HG03520 (cell line): ENCODE data around the gene FKBP2.

Source experiments
- ATAC-seq: cut with Tn5 transposase; IDR thresholded peaks from one replicate; pipeline ENCODE4 v1.9.1; 2021; ENCODE audit warnings: mild to moderate bottlenecking, moderate library complexity; ENCODE audit not compliant: unreplicated experiment

Gene FKBP2

DNA sequence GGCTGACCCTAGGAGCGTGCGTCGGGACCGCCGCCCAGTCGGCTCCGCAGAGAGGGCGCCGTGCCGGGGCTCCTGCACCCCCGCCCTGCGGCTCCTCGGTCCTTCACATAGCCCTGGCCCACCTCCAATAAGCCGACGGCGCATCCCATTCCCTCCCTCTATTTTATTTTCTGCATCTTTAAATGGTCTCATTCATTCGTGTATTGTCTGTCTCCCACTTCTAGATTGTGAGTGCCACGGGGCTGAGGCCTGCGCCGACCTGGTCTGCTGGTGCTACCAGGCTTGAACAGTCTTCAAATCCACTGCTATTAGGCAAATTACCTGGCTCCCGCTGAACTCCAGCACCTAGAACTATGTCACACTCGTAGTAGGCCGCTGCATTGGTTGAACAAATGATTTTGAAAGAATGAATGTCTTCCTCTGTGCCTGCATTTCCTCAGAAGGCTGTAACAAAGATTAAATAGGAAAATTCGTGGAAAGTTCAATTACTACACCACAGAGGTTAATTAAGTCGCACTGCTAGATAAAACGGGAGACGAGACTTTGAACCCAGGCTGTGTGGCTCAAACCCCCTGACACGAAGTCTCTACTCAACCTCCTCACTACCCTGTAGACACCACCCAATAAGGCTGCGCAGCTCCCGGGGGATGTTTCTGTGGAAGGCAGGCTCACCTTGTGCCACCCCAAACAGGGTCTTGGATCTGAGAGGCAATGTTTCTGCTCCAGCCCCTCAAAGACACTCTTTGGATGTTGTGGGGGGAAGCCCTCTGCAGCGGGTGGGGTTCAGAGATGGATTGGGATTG is 7.0 kb downstream of the FKBP2 start:
- ATAC-seq: no peak

GRCh38 chr11:64248578-64248977 is 7.7 kb downstream of the FKBP2 start:
- ATAC-seq: no peak

GRCh38 chr11:64249038-64249437 is 8.1 kb downstream of the FKBP2 start:
- no peak for ATAC-seq

- ATAC-seq: no peak
These were observed 8.9 kb downstream of the FKBP2 start for GRCh38 chr11:64249563-64250414.

GRCh38 chr11:64250415-64251015 is 9.6 kb downstream of the FKBP2 start:
- ATAC-seq: no peak

DNA sequence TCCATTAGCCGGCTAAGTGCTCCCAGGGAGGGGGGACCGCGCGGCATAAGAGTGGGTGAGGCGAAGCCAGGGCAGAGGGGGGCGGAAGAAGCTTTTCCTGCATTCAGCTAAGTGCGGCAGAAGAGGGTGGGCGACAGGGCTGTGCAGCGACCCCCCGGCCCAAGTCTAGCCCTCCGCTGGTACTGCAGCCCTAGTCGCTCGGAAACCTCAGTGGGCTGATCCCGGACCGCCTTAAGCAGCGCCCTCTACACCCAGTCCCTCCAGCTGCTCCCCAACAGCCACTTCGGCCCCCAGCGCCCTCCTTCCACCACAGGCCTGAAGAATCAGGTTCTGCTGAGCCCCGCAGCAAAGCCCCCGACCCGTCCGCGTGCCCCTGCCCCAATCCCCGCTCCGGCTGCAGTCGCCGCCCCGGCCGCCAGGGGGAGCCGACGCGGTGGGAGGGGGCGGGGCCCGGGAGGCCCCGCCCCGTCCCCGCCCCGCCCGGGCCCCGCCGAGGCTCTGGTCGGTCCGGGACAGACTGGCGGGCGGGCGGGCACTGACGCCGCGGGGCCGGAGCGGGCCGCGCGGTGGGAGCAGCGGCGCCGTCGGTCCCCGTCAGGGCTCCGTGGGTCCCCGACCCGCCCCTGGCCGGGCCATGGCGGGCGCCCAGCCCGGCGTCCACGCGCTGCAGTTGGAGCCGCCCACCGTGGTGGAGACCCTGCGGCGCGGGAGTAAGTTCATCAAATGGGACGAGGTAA is 10.3 kb downstream of the FKBP2 start, which contains the start of gene PLCB3:
PLCB3 (plus strand) TSS at position 515 of the 737 bp plus-strand sequence; CDS start at position 635, 120 bp downstream.
- ATAC-seq: no peak

DNA sequence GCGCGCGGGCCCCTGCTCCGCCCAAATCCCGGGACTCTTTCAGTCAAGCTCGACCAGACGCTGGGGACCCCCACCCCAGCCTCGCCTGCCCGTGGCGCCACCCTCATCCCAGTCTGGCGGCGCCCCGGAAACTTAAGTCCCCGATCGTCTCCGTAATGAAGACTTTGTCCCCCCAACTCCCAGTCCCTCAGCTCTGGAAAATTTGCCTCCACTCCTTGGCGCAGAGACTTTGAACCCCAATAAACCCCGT is 10.8 kb downstream of the FKBP2 start:
- ATAC-seq: no peak

DNA sequence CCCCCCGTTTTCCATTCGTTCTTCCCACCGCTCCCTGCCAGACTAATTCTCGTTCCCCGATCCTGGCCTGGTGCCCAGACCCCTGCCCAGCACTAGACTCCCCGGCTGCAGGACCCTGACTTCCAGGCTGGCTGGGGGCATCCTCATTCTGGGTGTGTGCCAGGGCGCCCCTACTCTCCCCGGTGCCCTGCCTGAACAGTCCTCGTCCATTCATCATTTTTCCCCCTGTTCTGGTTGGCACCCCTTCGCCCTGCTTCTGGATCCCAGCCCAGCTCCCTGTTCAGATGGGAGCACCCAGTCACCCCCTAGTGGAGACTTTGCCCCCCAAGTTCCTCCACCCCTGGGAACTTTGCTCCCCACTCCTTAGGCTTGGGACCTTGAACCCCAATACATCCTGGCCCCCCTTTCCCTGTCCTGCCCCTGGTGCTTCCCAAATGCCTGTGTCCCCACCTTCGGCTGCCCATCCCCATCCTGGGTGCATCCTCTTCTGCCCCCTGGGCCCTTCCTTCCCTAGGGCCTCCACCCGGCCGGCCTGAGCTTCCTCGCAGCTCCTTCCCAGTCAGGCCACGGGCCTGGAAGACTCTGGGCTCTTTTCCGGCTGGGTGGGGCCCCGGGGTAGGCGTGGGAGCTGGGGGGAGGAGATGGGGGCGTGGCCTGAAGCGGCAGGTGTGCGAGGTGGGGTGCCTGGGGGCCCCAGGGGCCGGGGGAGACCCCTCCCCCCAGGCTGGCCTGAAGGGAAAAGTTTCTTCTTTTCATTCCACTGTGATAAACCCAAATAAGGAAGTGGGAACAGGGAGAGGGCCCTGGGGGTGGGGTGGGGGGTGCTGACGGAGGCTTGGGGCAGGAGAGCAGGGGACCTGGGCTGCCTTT is 11.3 kb downstream of the FKBP2 start:
- ATAC-seq: no peak

- no peak for ATAC-seq
These were observed 12.1 kb downstream of the FKBP2 start for GRCh38 chr11:64253043-64253442.

DNA sequence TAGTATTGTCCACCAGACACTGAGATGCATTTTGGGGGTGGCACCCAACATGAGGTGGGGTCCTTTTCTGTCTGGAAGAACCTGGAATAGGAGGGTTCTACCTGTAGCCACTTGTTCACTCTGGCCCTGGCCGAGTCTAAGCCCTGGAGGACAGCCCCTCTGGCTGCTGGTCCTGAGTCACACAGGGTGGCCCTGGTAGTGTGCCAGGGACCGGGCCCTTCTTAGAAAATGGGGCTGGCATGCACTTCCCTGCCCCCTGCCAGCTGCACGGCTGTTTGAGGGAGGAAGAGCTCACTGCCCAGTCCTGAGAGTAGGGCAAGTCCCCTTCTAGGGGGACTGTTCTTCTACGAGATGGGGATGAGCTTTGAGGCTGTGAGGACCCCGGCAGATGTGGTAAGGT is 12.6 kb downstream of the FKBP2 start:
- ATAC-seq: no peak

- ATAC-seq: no peak
These were observed 13.4 kb downstream of the FKBP2 start for GRCh38 chr11:64254326-64254725.

- no peak for ATAC-seq
These were observed 14.5 kb downstream of the FKBP2 start for GRCh38 chr11:64255135-64256128.

DNA sequence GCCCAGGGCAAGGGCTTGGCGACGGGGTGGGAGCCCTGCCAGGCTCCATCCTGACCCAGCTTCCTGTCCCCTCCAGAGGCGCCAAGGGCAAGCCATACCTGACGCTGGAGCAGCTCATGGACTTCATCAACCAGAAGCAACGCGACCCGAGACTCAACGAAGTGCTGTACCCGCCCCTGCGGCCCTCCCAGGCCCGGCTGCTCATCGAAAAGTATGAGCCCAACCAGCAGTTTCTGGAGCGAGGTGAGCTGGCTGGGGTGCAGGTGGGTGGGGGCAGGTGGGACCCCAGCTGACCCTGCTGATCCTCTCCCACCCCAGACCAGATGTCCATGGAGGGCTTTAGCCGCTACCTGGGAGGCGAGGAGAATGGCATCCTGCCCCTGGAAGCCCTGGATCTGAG is 15.4 kb downstream of the FKBP2 start:
- no peak for ATAC-seq

DNA sequence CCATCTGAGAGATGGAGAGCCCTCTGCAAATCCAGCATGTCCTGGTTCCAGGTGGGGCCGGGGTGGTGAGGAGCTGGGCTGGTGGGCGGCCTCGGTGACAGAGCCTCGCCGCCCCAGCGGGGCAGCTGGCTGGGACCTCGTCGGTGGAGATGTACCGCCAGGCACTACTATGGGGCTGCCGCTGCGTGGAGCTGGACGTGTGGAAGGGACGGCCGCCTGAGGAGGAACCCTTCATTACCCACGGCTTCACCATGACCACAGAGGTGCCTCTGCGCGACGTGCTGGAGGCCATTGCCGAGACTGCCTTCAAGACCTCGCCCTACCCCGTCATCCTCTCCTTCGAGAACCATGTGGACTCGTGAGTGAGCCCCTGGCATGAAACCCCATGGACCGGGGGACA is 17.5 kb downstream of the FKBP2 start:
- ATAC-seq: no peak

DNA sequence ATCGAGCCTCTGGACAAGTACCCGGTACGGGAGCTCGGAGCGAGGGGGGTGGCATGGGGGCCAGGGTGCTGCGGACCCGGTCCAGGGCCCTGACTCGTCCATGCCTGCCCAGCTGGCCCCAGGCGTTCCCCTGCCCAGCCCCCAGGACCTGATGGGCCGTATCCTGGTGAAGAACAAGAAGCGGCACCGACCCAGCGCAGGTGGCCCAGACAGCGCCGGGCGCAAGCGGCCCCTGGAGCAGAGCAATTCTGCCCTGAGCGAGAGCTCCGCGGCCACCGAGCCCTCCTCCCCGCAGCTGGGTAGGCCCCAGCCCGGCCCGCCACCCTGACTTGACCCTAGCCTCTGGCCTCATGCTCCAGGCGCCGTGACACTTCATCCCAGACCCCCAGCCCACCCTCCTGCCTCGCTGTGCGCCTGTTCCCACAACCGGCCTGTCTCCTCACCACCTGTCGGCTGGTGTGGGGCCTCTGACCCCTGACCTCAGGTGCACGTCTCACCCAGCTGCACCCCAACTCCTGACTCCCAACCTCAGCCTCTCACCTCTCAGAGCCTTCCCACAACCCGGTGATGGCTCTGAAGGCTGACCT is 18.1 kb downstream of the FKBP2 start:
- no peak for ATAC-seq

DNA sequence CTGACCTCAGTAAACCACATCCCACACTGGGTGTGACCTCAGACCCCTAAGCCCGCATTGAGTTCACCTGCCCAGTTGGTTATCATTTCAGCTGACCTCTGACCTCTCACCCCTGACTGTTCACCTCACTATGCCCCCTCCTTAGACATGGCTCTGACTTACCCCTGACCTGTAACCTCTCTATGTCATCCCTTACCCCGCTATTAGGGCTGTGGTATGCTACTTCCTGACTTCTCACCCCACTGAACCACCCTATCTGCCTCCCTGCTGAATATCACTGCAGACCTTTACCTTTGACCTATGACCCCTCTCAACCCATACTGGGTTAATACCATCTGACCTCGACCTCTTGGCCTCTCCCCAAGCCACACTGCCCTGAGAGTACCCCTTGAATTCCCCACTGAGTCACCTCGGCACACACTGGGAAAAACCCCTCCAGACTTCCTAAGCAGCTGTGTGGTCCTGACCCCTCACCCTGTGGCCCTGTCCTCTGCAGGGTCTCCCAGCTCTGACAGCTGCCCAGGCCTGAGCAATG is 18.7 kb downstream of the FKBP2 start:
- no peak for ATAC-seq

- no peak for ATAC-seq
These were observed 19.3 kb downstream of the FKBP2 start for GRCh38 chr11:64260147-64260708.

- no peak for ATAC-seq
These were observed 20.7 kb downstream of the FKBP2 start for GRCh38 chr11:64261556-64262080.
